Ascending aorta (tissue), 2 donors: ENCODE results near the gene SYNGR3. TPM values are rescaled to one million over a fixed set of nuclear protein-coding genes. Genes with fewer than 3 reads are reported as not detected.

Source experiments
- DNase-seq, 2 donors: peaks; one replicate each; pipeline ENCODE4 v3.0.0-alpha.2; 2019; ENCODE audit warnings: low spot score in 2 of 2
- H3K27ac ChIP-seq, 2 donors: fragments of 200-600 bp; sonication (generic); one replicate each; pipeline ENCODE4 v1.5.1; 2016 to 2017; ENCODE audit warnings: mild to moderate bottlenecking in 1 of 2
- H3K27me3 ChIP-seq: fragments of 200-600 bp; sonication (generic); one replicate; pipeline ENCODE4 v1.5.1; 2017
- H3K36me3 ChIP-seq, 2 donors: fragments of 200-600 bp; sonication (generic); one replicate each; pipeline ENCODE4 v1.5.1; 2016
- H3K4me1 ChIP-seq, 2 donors: fragments of 200-600 bp; sonication (generic); one replicate each; pipeline ENCODE4 v1.5.1; 2016 to 2017; ENCODE audit warnings: mild to moderate bottlenecking in 1 of 2
- H3K4me3 ChIP-seq, 2 donors: fragments of 200-600 bp; sonication (generic); one replicate each; pipeline ENCODE4 v1.5.1; 2016 to 2017; ENCODE audit warnings: mild to moderate bottlenecking in 1 of 2
- H3K9me3 ChIP-seq, 2 donors: fragments of 200-600 bp; sonication (generic); one replicate each; pipeline ENCODE4 v1.5.1; 2016
- intact Hi-C: fragments of 100-400 bp; cut with DNase I; formaldehyde crosslinking; loops from one replicate; pipeline ENCODE4 v1.15.1; 2023
- total RNA-seq: library from RNA; depleted of rRNA; stranded (reverse); fragments of >200 nt; gene quantifications from one replicate; pipeline ENCODE4 v1.1.0, GENCODE V29; 2016
- TF ChIP-seq, protein P1 (sequence below), 3 experiments: fragments of 200-600 bp in 2 of 3; fragments of 450-650 bp in 1 of 3; sonication (generic) in 2 of 3; IDR thresholded peaks; one replicate each; pipeline ENCODE4 v1.5.1; 2016 to 2019; ENCODE audit warnings: antibody characterized with exemption in 3 of 3, mild to moderate bottlenecking in 1 of 3, moderate library complexity in 1 of 3

The SYNGR3 gene
- total RNA-seq, 1 donor from 2014 or later: 0.32 TPM

DNA sequence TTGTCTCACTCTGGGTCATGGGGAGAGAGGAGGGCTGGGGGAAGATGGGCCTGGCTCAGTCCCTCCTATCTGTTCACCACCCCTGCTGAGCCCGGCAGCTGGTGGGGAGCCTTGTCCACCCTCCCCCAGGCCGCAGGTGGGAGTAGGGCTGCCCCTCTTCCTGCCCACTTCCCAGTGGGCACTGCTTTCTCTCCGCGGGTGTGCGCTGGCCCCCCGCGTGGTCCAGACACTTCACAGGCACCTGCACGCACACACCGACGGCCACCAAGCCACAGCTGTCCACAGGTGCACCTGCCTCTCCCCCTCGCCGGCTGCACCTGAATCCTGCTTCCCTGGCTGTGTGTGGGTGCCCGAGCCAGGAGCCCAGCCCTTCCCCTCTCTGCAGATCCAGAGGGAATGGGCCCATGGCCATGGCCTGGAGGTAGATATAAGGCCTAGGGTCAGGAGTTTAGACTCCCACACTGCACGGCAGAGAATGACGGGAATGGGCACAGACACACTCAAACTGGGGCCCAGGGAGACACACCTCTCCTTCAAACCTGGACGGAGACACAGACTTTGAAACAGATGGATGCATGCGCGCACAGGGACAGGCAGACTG is 39.0 kb downstream of the SYNGR3 start:
- intact Hi-C loops: loop anchor here (10.0 kb wide), 1 partner anchor 226 kb away; the partner anchor contains the start of gene ECI1
- TF ChIP-seq, protein P1, sequence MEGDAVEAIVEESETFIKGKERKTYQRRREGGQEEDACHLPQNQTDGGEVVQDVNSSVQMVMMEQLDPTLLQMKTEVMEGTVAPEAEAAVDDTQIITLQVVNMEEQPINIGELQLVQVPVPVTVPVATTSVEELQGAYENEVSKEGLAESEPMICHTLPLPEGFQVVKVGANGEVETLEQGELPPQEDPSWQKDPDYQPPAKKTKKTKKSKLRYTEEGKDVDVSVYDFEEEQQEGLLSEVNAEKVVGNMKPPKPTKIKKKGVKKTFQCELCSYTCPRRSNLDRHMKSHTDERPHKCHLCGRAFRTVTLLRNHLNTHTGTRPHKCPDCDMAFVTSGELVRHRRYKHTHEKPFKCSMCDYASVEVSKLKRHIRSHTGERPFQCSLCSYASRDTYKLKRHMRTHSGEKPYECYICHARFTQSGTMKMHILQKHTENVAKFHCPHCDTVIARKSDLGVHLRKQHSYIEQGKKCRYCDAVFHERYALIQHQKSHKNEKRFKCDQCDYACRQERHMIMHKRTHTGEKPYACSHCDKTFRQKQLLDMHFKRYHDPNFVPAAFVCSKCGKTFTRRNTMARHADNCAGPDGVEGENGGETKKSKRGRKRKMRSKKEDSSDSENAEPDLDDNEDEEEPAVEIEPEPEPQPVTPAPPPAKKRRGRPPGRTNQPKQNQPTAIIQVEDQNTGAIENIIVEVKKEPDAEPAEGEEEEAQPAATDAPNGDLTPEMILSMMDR (IDR thresholded peaks at IDR 0.05): no peak
- Histone ChIP-seq H3K4me3 (peak overlapping the region; percentile 9 to 64), H3K27me3 (no peaks in the 10 kb centered on the region), H3K9me3 (no peaks in the 10 kb centered on the region), H3K4me1 (peaks cover 20 to 34% of the 10 kb centered on the region in 2 donors), H3K36me3 (no peaks in the 10 kb centered on the region), H3K27ac (peak overlapping the region; percentile 27 to 45)
- DNase-seq: no peak

DNA sequence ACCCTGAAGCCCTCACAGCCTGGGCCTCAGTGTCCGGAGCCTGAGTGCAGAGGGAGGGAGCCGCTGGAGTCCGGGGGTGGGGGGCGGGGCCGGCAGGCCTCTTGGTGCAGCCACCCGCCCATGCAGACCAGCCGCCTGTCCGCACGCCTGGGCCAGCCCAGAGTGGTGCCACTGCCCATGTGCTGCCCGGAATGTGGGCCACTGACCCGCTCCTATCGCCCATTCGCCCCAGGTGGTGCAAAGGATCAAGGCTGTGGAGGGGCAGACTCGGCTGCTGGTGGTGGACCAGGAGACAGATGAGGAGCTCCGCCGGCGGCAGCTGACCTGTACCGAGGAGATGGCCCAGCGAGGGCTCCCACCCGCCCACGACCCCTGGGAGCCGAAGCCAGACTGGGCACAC is 39.6 kb downstream of the SYNGR3 start:
- Histone ChIP-seq H3K36me3 (no peaks in the 10 kb centered on the region), H3K9me3 (no peaks in the 10 kb centered on the region), H3K27me3 (no peaks in the 10 kb centered on the region), H3K27ac (no peak overlapping the region), H3K4me1 (peaks cover 20 to 38% of the 10 kb centered on the region in 2 donors), H3K4me3 (peak overlapping the region in 1 of 2 donors; percentile 9)
- no peak for DNase-seq
- intact Hi-C loops: loop anchor here (10.0 kb wide), 1 partner anchor 225 kb away; the partner anchor contains the start of gene ECI1
- TF ChIP-seq, protein P1 (IDR thresholded peaks at IDR 0.05): no peak

DNA sequence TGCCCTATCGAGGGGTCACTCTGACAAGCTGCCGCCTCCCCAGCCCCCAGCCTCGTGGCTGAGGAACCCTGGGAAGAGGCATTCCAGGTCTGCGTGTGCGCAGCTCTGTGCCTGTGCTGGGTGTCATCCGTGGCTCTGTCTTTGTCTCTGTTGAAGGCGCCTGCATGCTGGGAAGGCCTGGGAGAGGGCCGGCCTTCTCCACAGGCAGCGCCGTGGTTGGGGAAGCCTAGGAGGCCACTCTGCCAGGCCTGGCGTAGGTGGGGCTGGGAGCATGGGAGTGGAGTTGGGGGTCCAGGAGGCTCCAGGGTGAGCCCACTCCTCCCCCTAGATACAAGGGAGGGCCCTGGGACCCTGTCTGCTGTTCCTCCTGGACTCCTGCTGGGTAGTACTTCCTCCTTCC is 40.3 kb downstream of the SYNGR3 start:
- no peak for DNase-seq
- H3K4me3 ChIP-seq: no peak overlapping the region
- H3K9me3 ChIP-seq: no peaks in the 10 kb centered on the region
- H3K4me1 ChIP-seq: peaks cover 24 to 43% of the 10 kb centered on the region in 2 donors
- H3K27me3 ChIP-seq: no peaks in the 10 kb centered on the region
- TF ChIP-seq, protein P1 (IDR thresholded peaks at IDR 0.05): no peak
- peak overlapping the region in 1 of 2 donors; percentile 19 for H3K27ac ChIP-seq
- intact Hi-C loops: no loop called here
- H3K36me3 ChIP-seq: no peaks in the 10 kb centered on the region

DNA sequence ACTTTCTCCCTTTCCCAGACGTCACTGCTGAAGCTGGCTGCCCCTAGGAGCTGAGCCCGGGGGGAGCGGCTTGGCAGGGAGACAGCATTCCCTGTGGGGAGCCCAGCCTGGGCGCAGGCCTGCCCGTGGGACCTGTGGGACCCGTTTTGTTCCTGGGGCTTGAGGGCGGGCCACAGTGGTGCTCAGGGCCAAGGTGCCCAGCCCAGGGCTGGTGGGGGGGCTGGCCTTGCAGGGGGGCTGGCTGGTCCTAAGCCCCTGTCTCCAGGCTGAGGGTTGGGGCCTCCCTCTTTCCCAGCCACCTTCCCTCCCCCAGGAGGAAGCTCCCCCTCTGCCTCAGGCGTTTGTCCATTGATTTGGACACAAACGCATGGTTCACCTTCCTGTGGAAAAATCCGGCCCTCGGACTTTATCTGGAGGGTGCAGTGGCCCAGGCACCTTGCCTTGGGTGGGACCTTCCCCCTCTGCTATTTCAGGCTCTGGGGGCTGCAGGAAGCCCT is 41.4 kb downstream of the SYNGR3 start:
- intact Hi-C loops: no loop called here
- no peaks in the 10 kb centered on the region for H3K27me3 ChIP-seq
- TF ChIP-seq, protein P1 (IDR thresholded peaks at IDR 0.05): no peak
- no peak overlapping the region for H3K4me3 ChIP-seq
- H3K9me3 ChIP-seq: no peaks in the 10 kb centered on the region
- H3K36me3 ChIP-seq: no peaks in the 10 kb centered on the region
- H3K27ac ChIP-seq: peak overlapping the region in 1 of 2 donors; percentile 93
- peaks cover 31 to 50% of the 10 kb centered on the region in 2 donors for H3K4me1 ChIP-seq
- DNase-seq: no peak

DNA sequence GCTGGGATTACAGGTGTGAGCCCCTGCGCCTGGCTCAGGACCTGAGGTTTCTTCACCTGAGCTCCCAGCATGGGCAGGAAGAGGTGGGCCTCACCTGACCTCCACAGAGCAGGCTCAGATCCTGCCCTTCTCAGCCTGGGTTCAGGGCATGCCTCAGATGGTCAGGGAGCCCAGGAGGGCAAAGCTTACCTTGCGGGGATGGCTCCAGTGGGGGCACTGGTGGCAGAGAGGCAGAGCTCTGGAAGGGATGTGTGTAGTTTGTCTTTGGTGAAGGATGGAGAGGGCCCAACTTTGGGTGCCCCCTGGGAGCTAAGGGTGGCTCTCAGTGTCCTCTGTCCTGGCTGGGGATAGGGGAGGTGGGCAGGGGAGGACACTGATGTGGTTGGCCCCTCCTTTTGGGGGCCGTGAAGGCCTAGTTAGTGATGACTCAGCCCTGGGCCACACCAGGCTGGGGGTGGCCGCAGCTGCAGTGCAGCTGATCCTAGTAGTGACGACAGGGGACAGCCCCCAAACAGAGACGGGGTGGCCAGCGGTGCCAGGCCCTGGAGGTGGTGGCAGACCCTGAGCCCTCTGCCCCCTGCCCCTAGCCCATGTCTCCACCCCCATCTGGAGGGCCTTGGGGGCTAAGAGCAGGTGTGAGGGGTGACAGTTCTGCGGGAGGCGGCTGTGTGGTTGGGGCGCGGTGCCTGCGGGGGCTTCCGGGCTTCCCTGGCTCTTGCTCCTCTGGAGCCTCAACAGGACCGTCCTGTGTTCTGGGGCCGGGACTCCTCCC is 42.7 kb downstream of the SYNGR3 start:
- H3K27ac ChIP-seq: peak overlapping the region; percentile 93 to 97
- peaks cover 0 to 4% of the 10 kb centered on the region in 2 donors for H3K36me3 ChIP-seq
- no peaks in the 10 kb centered on the region for H3K27me3 ChIP-seq
- H3K9me3 ChIP-seq: no peaks in the 10 kb centered on the region
- TF ChIP-seq, protein P1 (IDR thresholded peaks at IDR 0.05): no peak
- peak overlapping the region in 1 of 2 donors; percentile 58 for H3K4me3 ChIP-seq
- intact Hi-C loops: no loop called here
- no peak for DNase-seq
- peaks cover 25 to 50% of the 10 kb centered on the region in 2 donors for H3K4me1 ChIP-seq
